K562 (cell line): Measurements from ENCODE around the gene PRXL2B. TPM values are rescaled to one million over a fixed set of nuclear protein-coding genes. Genes with fewer than 3 reads are reported as not detected.

Experiments used
- ATAC-seq: fragments of 200-7000 bp; cut with Tn5 transposase; 3 replicates; pipeline ENCODE4 v1.9.1; 2020; ENCODE audit warnings: moderate library complexity
- BruUV-seq: library from RNA; stranded (reverse); fragments of 400-500 nt; replicated peaks from 2 replicates; lab custom pipeline; 2021; lab: Mats Ljungman, UMichigan
- CTCF ChIA-PET: fragments of 300-600 bp; formaldehyde crosslinking; extraction: SDS; loops from one replicate; lab custom pipeline; 2021; ENCODE audit warnings: low intra/inter-chr PET ratio; lab: Yijun Ruan, JAX
- POLR2A ChIA-PET: fragments of 300-600, 350-650 bp; sonication (Branson Sonifier 250); formaldehyde crosslinking; extraction: SDS; loops from one replicate; lab custom pipeline; 2021; ENCODE audit warnings: antibody characterized with exemption, inconsistent platforms; lab: Yijun Ruan, JAX
- DNase-seq, 4 experiments: peaks; one replicate each; pipeline versions ENCODE4 v3.0.0 to v3.0.0-alpha.2; 2011 to 2018; ENCODE audit warnings: low spot score in 3 of 4, mixed read lengths in 3 of 4; ENCODE audit errors: extremely low read depth in 1 of 4
- FAIRE-seq: peaks from 2 replicates; lab custom pipeline; 2011; peaks lifted over from hg19 to GRCh38; lab: Jason Lieb, UNC
- H2AFZ ChIP-seq: 2 replicates; pipeline ENCODE4 v1.6.0; 2011; ENCODE audit warnings: low read depth, low read length, control low read depth, inconsistent platforms
- H3K27ac ChIP-seq: fragments of 200-600 bp; 3 replicates; pipeline ENCODE4 v1.8.0; 2011; ENCODE audit warnings: low read depth, mild to moderate bottlenecking, control low read depth, inconsistent platforms, low read length, moderate library complexity, mixed read lengths; ENCODE audit errors: extremely low read depth
- H3K27me3 ChIP-seq, 2 experiments: fragments of 300-600 bp in 1 of 2; 2 replicates in 1 of 2; 3 replicates in 1 of 2; pipeline versions ENCODE4 v1.6.0 to v1.8.0; 2011; ENCODE audit warnings: inconsistent platforms in 2 of 2, low read length in 2 of 2, mild to moderate bottlenecking in 1 of 2, mixed read lengths in 1 of 2, moderate library complexity in 1 of 2; ENCODE audit not compliant: control insufficient read depth in 2 of 2, insufficient read depth in 2 of 2
- H3K36me3 ChIP-seq: fragments of 300-600 bp; 3 replicates; pipeline ENCODE4 v1.8.0; 2011; ENCODE audit warnings: mild to moderate bottlenecking, low read length, inconsistent platforms; ENCODE audit not compliant: control insufficient read depth, insufficient read depth
- H3K4me1 ChIP-seq, 2 experiments: fragments of 200-600 bp in 1 of 2; replicated peaks in 1 of 2; 2 replicates in 1 of 2; 3 replicates in 1 of 2; pipeline versions ENCODE4 v1.5.1 to v1.8.0; 2011; ENCODE audit warnings: inconsistent platforms in 2 of 2, low read length in 2 of 2, mild to moderate bottlenecking in 1 of 2, mixed read lengths in 1 of 2, moderate library complexity in 1 of 2; ENCODE audit not compliant: control insufficient read depth in 2 of 2, insufficient read depth in 2 of 2
- H3K4me2 ChIP-seq: 2 replicates; pipeline ENCODE4 v1.6.1; 2011; ENCODE audit warnings: low read length, control low read depth, inconsistent platforms, mixed read lengths; ENCODE audit not compliant: insufficient read depth
- H3K4me3 ChIP-seq: fragments of 200-600 bp; sonication (generic), shearing (Covaris generic); 2 replicates; pipeline ENCODE4 v1.5.1; 2016; ENCODE audit warnings: control low read depth, inconsistent platforms
- H3K79me2 ChIP-seq: fragments of 200-600 bp; 3 replicates; pipeline ENCODE4 v1.8.0; 2011; ENCODE audit warnings: low read length, inconsistent platforms; ENCODE audit not compliant: control insufficient read depth, insufficient read depth
- H3K9ac ChIP-seq, 2 experiments: 2 replicates each; pipeline versions ENCODE4 v1.6.0 to v1.6.1; 2011; ENCODE audit warnings: low read depth in 2 of 2, low read length in 2 of 2, control low read depth in 1 of 2, inconsistent platforms in 1 of 2, mild to moderate bottlenecking in 1 of 2, mixed read lengths in 1 of 2; ENCODE audit not compliant: insufficient read depth in 1 of 2
- H3K9me1 ChIP-seq: one replicate; pipeline ENCODE4 v1.6.0; 2011; ENCODE audit warnings: inconsistent platforms, mild to moderate bottlenecking, low read length, moderate library complexity; ENCODE audit not compliant: control insufficient read depth, insufficient read depth
- H3K9me3 ChIP-seq: replicated peaks from 2 replicates; pipeline ENCODE4 v1.5.1; 2011; ENCODE audit warnings: low read depth, low read length, inconsistent platforms; ENCODE audit not compliant: control insufficient read depth, insufficient read depth
- H4K20me1 ChIP-seq: replicated peaks from 2 replicates; pipeline ENCODE4 v1.6.1; 2011; ENCODE audit warnings: low read length, inconsistent platforms, mixed read lengths; ENCODE audit not compliant: control insufficient read depth, insufficient read depth
- BACH1 ChIP-seq: fragments of 200-800 bp; sonication (Bioruptor generic); IDR thresholded peaks from 2 replicates; pipeline ENCODE4 v1.6.1; 2016; ENCODE audit warnings: missing genetic modification characterization, missing compliant biosample characterization
- CREB1 ChIP-seq, 2 experiments: sonication (generic) in 1 of 2; formaldehyde crosslinking in 1 of 2; IDR thresholded peaks; 2 replicates each; pipeline versions ENCODE4 v1.6.1 to v1.8.0; 2012 to 2022; ENCODE audit warnings: inconsistent platforms in 1 of 2, mild to moderate bottlenecking in 1 of 2, missing genetic modification reagents in 1 of 2, moderate library complexity in 1 of 2
- DIDO1 ChIP-seq: fragments of 450-650 bp; IDR thresholded peaks from 2 replicates; pipeline ENCODE4 v1.6.1; 2016; ENCODE audit warnings: low read depth, missing biosample characterization, missing genetic modification characterization
- ETV6 ChIP-seq, 3 experiments: fragments of 150-350 bp in 1 of 3; sonication (generic) in 1 of 3; formaldehyde crosslinking in 1 of 3; IDR thresholded peaks; 2 replicates each; pipeline versions ENCODE4 v1.6.1 to v1.8.0; 2014 to 2022; ENCODE audit warnings: borderline replicate concordance in 2 of 3, low read depth in 2 of 3, antibody characterized with exemption in 1 of 3, low read length in 1 of 3, mild to moderate bottlenecking in 1 of 3, missing genetic modification reagents in 1 of 3
- FOXP1 ChIP-seq: sonication (generic); formaldehyde crosslinking; IDR thresholded peaks from 2 replicates; pipeline ENCODE4 v1.8.0; 2022; ENCODE audit warnings: mild to moderate bottlenecking, missing genetic modification reagents
- HDAC1 ChIP-seq, 2 experiments: fragments of 450-650 bp; IDR thresholded peaks; 2 replicates each; pipeline ENCODE4 v1.6.1; 2016 to 2017; ENCODE audit warnings: inconsistent platforms in 1 of 2, mild to moderate bottlenecking in 1 of 2, moderate library complexity in 1 of 2
- NFE2L1 ChIP-seq: fragments of 450-650 bp; IDR thresholded peaks from 2 replicates; pipeline ENCODE4 v1.6.1; 2016; ENCODE audit warnings: missing genetic modification characterization, low read depth, mild to moderate bottlenecking, missing compliant biosample characterization, moderate library complexity, borderline replicate concordance
- PPARD ChIP-seq: fragments of 250-450 bp; sonication (Bioruptor Pico); IDR thresholded peaks from 2 replicates; pipeline ENCODE4 v1.8.0; 2022; ENCODE audit warnings: inconsistent platforms, mild to moderate bottlenecking, moderate library complexity
- SLC30A9 ChIP-seq: fragments of 250-450 bp; sonication (Bioruptor Pico); IDR thresholded peaks from 2 replicates; pipeline ENCODE4 v1.8.0; 2022; ENCODE audit warnings: mild to moderate bottlenecking, moderate library complexity
- ZKSCAN3 ChIP-seq: fragments of 250-450 bp; sonication (Bioruptor Pico); IDR thresholded peaks from 2 replicates; pipeline ENCODE4 v1.4.0; 2020
- ZNF57 ChIP-seq: fragments of 450-650 bp; formaldehyde crosslinking; IDR thresholded peaks from 2 replicates; pipeline ENCODE4 v1.4.0; 2020; ENCODE audit warnings: mild to moderate bottlenecking, moderate library complexity
- ZNF584 ChIP-seq: fragments of 200-800 bp; sonication (Bioruptor generic); IDR thresholded peaks from 2 replicates; pipeline ENCODE4 v1.6.1; 2016; ENCODE audit warnings: low read depth, mild to moderate bottlenecking, missing genetic modification characterization, missing compliant biosample characterization
- ZNF778 ChIP-seq: fragments of 450-650 bp; formaldehyde crosslinking; IDR thresholded peaks from 2 replicates; pipeline ENCODE4 v1.4.0; 2020; ENCODE audit warnings: mild to moderate bottlenecking, moderate library complexity
- WGBS: fragments of 100-300 bp; shearing (Covaris generic); methylation state at CpG from one replicate; pipeline ENCODE4 v1.1.6; 2016; ENCODE audit warnings: low coverage, mixed read lengths; ENCODE audit not compliant: insufficient coverage; ENCODE audit errors: missing lambda C conversion rate; 5-methylcytosine and 5-hydroxymethylcytosine counted together
- in situ Hi-C: fragments of 300-500 bp; cut with MboI; formaldehyde crosslinking; loops from 4 replicates; pipeline ENCODE4 v1.15.0; 2018; ENCODE audit warnings: inconsistent platforms, mixed read lengths
- intact Hi-C: fragments of 100-400 bp; cut with micrococcal nuclease; formaldehyde crosslinking; loops from 2 replicates; pipeline ENCODE4 v1.14.2; 2022
- polyA plus RNA-seq, 8 experiments: library from polyadenylated mRNA; depleted of rRNA in 4 of 8; stranded (reverse) in 5 of 8; unstranded in 3 of 8; fragments of >200 nt; fragmentation: Nextera tagmentation in 2 of 8; fragmentation: Illumina TruSeq in 1 of 8; extraction: Ambion mirVana in 2 of 8; extraction: Trizol in 1 of 8; gene quantifications; 2 replicates each; pipeline versions ENCODE4 v1.2.1 to v1.2.3, GENCODE V29; 2011 to 2014; ENCODE audit warnings: inconsistent platforms in 1 of 8, missing spikeins in 1 of 8
- total RNA-seq, 7 experiments: library from RNA; depleted of rRNA in 6 of 7; stranded (reverse); fragments of >200 nt in 6 of 7; fragmentation: Illumina TruSeq in 2 of 7; extraction: Trizol in 2 of 7; gene quantifications; 2 replicates each; pipeline versions ENCODE4 v1.2.1 to v1.2.3, GENCODE V29; 2011 to 2021; ENCODE audit warnings: low replicate concordance in 1 of 7
- TF ChIP-seq, protein P1 (sequence below): IDR thresholded peaks from 2 replicates; pipeline ENCODE4 v1.6.1; 2011; ENCODE audit warnings: borderline replicate concordance, low read depth, mild to moderate bottlenecking, moderate library complexity, low read length; ENCODE audit not compliant: insufficient read depth, poor library complexity, severe bottlenecking
- TF ChIP-seq, protein P2 (sequence below): sonication (generic); formaldehyde crosslinking; IDR thresholded peaks from 2 replicates; pipeline ENCODE4 v1.8.1; 2023; ENCODE audit warnings: mild to moderate bottlenecking, missing genetic modification reagents
- TF ChIP-seq, protein P3 (sequence below): fragments of 450-650 bp; IDR thresholded peaks from 2 replicates; pipeline ENCODE4 v1.6.1; 2016; ENCODE audit warnings: borderline replicate concordance

Gene PRXL2B
- total and polyA plus RNA-seq, 9 of the 15 experiments (the other 6 are each of a cell fraction or from before 2014, with no cell fraction given) = 0.99 to 25.3 (median 11.8) TPM

DNA sequence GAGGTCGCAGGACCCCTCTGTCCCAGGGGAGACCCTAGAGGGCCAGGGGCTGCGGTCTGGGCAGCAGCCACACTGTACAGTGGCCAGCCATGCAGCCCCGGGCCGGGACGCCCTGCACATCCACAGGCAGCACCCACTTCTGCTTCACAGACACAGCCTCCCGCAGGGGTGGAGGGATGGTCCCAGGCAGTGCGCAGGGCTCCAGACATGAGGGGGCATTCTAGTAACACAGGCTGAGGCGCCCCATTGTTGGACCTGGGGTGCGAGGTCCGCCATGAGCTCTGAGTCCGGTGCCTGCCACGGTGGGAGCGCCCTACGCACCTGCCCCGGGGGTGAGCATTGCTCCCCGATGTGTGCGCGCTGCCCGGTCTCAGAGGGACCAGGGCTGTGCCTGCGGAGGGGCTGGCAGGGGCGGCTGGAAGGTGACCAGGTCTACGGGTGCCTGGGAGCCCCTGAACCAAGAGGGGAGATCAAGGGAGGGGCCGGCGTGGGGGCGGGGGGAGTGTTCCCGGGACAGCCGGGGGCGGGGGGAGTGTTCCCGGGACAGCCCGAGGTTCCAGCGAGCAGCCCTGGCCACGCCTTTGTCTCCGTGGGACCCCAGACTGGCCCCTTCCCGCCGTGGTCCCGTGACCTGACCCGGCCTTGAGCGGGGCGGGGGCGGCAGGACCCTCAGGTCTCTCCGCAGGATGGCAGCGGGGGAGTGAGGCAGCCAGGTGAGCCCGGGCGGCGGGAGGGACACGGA is 41.8 kb downstream of the PRXL2B start:
- DNase-seq (no peak), FAIRE-seq (no peak), ATAC-seq (no peak)
- in situ Hi-C loops = no loop called here
- BruUV-seq = no TSS peak
- Histone ChIP-seq H3K36me3 (no peaks in the 10 kb centered on the region), H3K4me1 (peaks cover 4 to 11% of the 10 kb centered on the region in 2 experiments; a peak in 2 of 5 replicates), H3K4me2 (no peak overlapping the region), H3K4me3 (no peak overlapping the region), H3K27me3 (peaks cover 0 to 15% of the 10 kb centered on the region in 2 experiments; a peak in 2 of 5 replicates), H3K9me3 (peaks cover 10% of the 10 kb centered on the region), H3K9ac (no peak overlapping the region), H4K20me1 (no peaks in the 10 kb centered on the region), H3K9me1 (no peaks in the 10 kb centered on the region), H3K79me2 (no peaks in the 10 kb centered on the region), H3K27ac (no peak overlapping the region), H2AFZ (no peak overlapping the region)
- 21% methylated on average over 32 of the region's 46 CpGs for WGBS
- CTCF ChIA-PET = no interaction called here
- intact Hi-C loops = no loop called here
- POLR2A ChIA-PET = interaction anchor here (1.0 kb wide), 1 partner anchor 22 kb away, joined by 3 read pairs; no protein-coding TSS in a partner anchor
- TF ChIP-seq FOXP1 (CRISPR knock-in tag) (no peak), CREB1 (IDR thresholded peaks at IDR 0.05) (no peak), CREB1 (CRISPR knock-in tag; IDR thresholded peaks at IDR 0.05) (no peak), SLC30A9 (CRISPR knock-in tag) (no peak), ZNF584 (CRISPR knock-in tag) (no peak), HDAC1 (IDR thresholded peaks at IDR 0.05) (no peak), BACH1 (tag) (no peak), ZKSCAN3 (CRISPR knock-in tag) (no peak), DIDO1 (tag) (no peak), ZNF57 (CRISPR knock-in tag) (no peak), ZNF778 (CRISPR knock-in tag) (no peak), PPARD (no peak), NFE2L1 (tag) (no peak), ETV6 (IDR thresholded peaks at IDR 0.05; ENCODE audit: borderline replicate concordance in 1 of 2, low read depth in 2 of 2, low read length in 1 of 2) (no peak), ETV6 (CRISPR knock-in tag; IDR thresholded peaks at IDR 0.05; ENCODE audit: borderline replicate concordance) (no peak)
- TF ChIP-seq, protein P1, sequence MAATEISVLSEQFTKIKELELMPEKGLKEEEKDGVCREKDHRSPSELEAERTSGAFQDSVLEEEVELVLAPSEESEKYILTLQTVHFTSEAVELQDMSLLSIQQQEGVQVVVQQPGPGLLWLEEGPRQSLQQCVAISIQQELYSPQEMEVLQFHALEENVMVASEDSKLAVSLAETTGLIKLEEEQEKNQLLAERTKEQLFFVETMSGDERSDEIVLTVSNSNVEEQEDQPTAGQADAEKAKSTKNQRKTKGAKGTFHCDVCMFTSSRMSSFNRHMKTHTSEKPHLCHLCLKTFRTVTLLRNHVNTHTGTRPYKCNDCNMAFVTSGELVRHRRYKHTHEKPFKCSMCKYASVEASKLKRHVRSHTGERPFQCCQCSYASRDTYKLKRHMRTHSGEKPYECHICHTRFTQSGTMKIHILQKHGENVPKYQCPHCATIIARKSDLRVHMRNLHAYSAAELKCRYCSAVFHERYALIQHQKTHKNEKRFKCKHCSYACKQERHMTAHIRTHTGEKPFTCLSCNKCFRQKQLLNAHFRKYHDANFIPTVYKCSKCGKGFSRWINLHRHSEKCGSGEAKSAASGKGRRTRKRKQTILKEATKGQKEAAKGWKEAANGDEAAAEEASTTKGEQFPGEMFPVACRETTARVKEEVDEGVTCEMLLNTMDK = no peak
- TF ChIP-seq, protein P2, sequence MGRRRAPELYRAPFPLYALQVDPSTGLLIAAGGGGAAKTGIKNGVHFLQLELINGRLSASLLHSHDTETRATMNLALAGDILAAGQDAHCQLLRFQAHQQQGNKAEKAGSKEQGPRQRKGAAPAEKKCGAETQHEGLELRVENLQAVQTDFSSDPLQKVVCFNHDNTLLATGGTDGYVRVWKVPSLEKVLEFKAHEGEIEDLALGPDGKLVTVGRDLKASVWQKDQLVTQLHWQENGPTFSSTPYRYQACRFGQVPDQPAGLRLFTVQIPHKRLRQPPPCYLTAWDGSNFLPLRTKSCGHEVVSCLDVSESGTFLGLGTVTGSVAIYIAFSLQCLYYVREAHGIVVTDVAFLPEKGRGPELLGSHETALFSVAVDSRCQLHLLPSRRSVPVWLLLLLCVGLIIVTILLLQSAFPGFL (CRISPR knock-in tag) = no peak
- TF ChIP-seq, protein P3, sequence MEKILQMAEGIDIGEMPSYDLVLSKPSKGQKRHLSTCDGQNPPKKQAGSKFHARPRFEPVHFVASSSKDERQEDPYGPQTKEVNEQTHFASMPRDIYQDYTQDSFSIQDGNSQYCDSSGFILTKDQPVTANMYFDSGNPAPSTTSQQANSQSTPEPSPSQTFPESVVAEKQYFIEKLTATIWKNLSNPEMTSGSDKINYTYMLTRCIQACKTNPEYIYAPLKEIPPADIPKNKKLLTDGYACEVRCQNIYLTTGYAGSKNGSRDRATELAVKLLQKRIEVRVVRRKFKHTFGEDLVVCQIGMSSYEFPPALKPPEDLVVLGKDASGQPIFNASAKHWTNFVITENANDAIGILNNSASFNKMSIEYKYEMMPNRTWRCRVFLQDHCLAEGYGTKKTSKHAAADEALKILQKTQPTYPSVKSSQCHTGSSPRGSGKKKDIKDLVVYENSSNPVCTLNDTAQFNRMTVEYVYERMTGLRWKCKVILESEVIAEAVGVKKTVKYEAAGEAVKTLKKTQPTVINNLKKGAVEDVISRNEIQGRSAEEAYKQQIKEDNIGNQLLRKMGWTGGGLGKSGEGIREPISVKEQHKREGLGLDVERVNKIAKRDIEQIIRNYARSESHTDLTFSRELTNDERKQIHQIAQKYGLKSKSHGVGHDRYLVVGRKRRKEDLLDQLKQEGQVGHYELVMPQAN = no peak
